NCI-H524 (cell line): ENCODE data around the gene ZEB2.
A peak's percentile ranks its signal among the peaks of the same experiment; 100 is the strongest.
"Not testable (repeated sequence)": the region's sequence is repeated elsewhere in the genome, so short reads cannot be mapped to it uniquely, and the experiment has no call there.

ENCODE experiments used
- DNase-seq, 2 experiments: peaks; one replicate each; lab custom pipeline; 2025; lab: John Stamatoyannopoulos, UW

Gene ZEB2

GRCh38 chr2:144383571-144384100 lies 136.3 kb downstream of the ZEB2 start:
- DNase-seq = no peak

- DNase-seq = no peak
Observed at GRCh38 chr2:144382849-144383248, 137.1 kb downstream of the ZEB2 start.

GRCh38 chr2:144381716-144382115 lies 138.2 kb downstream of the ZEB2 start:
- DNase-seq = no peak

- peak; percentile 84 to 95 for DNase-seq
Observed at GRCh38 chr2:144379851-144380311, 140.0 kb downstream of the ZEB2 start.

- no peak for DNase-seq
Observed at GRCh38 chr2:144378551-144378950, 141.4 kb downstream of the ZEB2 start.

GRCh38 chr2:144377914-144378313 lies 142.0 kb downstream of the ZEB2 start:
- DNase-seq = no peak

GRCh38 chr2:144376926-144377325 lies 143.0 kb downstream of the ZEB2 start:
- no peak for DNase-seq

GRCh38 chr2:144376460-144376859 lies 143.5 kb downstream of the ZEB2 start:
- DNase-seq = no peak

- no peak for DNase-seq
Observed at GRCh38 chr2:144374163-144374661, 145.7 kb downstream of the ZEB2 start.

- peak in 1 of 2 experiments; percentile 6 for DNase-seq
Observed at GRCh38 chr2:144372410-144373080, 147.4 kb downstream of the ZEB2 start.

GRCh38 chr2:144370937-144371584 lies 148.9 kb downstream of the ZEB2 start:
- no peak for DNase-seq

- DNase-seq = no peak
Observed at GRCh38 chr2:144369416-144369815, 150.5 kb downstream of the ZEB2 start.

- DNase-seq = no peak
Observed at GRCh38 chr2:144366825-144367429, 153.0 kb downstream of the ZEB2 start.

GRCh38 chr2:144364944-144365738 lies 154.8 kb downstream of the ZEB2 start:
- no peak for DNase-seq

- not testable (repeated sequence) for DNase-seq
Observed at GRCh38 chr2:144364247-144364646, 155.7 kb downstream of the ZEB2 start.

GRCh38 chr2:144362401-144362800 lies 157.5 kb downstream of the ZEB2 start:
- DNase-seq = no peak

GRCh38 chr2:144361742-144362141 lies 158.2 kb downstream of the ZEB2 start:
- DNase-seq = no peak

- no peak for DNase-seq
Observed at GRCh38 chr2:144359684-144360083, 160.2 kb downstream of the ZEB2 start.

- DNase-seq = no peak
Observed at GRCh38 chr2:144358979-144359541, 160.9 kb downstream of the ZEB2 start.

- no peak for DNase-seq
Observed at GRCh38 chr2:144358374-144358964, 161.4 kb downstream of the ZEB2 start.
